Stimulated activated CD4-positive, alpha-beta T cell treated with anti-CD3 and anti-CD28 coated beads, TNF-alpha, amount 100 ng/mL, for 1 hour (primary cell): Measurements from ENCODE around the gene PLXDC2.

Experiments
- DNase-seq, 3 donors: peaks; one replicate each; pipeline ENCODE4 v3.0.0-alpha.2; 2020; ENCODE audit warnings: low read depth in 3 of 3, low spot score in 1 of 3

The PLXDC2 gene

DNA sequence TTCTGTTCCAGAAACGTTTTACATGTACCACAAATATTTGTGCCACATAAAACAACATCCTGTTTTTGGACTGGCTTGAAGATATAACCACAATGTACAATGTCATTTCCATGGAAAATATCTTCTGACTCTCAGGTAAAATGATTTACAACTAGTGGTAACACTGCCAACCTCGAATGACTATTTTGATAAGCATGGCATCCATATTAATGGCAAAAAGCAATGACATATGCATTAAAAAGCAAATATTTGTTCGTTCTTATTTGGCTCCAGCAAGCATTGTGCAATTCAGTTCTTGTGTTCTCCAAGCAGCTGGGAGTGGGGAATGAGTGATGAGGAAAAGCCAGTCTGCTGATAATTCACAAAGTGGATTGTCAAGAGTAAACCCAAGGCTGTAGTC lies 289.0 kb downstream of the PLXDC2 start:
- no peak for DNase-seq

DNA sequence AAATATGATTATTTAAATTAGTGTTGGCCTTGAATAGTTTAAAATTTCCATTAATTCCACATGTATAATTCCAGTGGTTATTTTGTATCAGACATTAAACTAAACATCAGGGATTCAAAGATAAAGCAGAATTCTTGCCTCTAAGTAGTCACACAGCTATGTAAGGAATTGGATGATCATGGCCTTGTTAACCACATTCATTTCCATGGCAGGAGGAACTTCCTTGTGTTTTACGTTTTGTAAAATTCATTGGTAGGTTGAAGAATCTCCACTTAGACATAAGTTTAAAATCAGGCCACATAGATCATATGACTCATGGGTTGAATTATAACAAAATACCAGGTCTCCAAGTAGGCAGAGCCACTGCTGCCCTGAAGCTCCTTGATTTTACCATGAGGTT lies 289.7 kb downstream of the PLXDC2 start:
- no peak for DNase-seq

DNA sequence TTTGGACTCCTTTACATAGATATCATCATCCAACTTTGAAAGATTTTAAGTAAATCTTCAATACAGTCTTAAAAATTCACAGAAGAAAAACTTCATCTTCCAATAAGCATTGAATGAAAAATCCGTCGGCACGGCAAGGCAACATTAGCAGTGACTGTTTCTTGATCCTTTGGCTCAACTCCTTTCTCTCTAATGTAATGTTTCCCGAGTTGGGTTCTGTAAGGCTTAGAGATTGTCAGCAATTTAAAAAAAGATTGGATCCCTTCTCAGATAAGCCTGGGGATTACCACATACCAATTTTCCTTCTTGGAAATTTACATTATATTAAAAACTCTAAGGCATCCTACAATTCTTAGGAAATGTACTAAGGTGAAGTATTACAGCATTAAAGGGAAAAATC lies 291.8 kb downstream of the PLXDC2 start:
- no peak for DNase-seq

DNA sequence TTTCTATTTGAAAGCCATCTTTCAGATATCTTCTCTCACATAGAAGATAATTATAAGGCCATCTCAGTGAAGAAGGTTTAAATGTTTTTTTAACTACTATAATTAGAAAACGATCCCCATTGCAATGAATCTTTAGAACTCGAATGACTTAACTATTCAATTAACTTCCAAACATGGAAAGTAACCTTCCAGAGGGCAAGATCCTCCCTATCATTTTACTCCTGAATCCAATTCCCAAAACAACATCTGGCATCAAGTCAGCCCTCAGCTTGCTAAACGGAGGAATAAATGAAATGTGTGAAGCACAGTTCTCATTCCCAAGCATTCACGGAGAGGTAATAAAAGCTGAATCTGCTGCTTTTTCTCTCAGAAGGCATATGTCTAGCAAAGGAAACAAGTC lies 293.4 kb downstream of the PLXDC2 start:
- DNase-seq, result no peak

DNA sequence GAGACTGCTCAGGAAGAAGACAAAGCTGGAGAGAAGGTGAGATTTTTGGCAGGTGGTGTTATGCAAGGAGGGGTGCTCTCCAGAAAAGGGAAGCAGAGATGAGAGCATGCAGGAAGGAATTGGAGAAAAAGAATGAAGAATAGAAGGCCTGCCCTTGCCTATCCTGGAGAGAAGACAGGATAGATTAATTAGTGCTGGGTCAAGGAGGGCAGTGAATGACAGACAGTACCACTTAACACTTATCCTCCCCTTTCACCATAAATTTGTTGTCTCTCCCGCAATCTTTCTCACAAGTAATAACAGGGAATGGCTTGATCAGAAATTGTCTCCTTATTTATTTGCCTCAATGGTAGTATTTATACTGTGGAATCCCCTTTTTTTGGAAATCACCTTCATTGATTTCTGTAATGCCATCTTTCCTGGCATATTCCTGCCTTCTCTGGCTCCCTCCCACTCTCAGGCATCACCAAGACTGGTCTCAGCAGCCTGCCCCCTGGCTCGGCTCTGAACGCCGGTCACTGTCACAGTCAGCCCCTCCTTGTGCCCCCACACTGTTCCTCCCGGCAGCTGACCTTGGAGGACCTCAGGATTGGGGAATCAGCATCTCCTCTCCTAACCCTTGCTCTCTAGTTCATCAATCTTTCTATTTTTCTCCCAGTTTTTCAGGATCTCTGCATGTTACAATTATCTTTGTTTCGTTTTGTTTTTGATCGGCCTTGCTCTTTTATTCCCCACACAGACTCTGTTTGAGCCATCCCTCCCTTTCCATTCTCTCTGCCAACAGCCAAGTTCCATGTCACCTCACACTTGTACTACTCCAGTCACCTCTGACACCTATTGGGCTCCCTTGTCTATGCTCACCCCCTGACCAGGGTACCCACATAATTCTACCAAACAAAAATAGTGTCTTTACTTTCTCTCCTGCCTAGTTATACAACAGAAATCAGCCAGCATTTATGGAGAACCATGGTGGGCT lies 294.2 kb downstream of the PLXDC2 start:
- DNase-seq, result no peak

DNA sequence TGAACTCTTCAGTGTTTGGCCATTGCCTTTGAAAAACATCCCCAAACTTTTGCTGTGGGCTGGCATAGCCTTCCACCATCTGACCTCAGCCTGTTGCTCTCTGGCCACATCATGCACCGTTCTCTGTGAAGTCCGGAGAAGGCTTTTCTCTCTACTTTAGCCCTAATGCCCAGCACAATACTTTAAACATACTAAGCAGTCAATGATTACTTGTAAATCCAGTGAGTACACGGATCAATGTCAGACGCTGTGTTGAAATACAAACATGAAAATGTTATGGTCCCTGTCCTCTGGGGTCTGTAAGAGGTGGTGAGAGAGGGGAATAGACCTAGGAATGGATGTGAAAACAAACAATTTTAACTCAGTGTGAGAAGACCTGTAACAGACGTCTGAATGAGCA lies 297.9 kb downstream of the PLXDC2 start:
- no peak for DNase-seq

DNA sequence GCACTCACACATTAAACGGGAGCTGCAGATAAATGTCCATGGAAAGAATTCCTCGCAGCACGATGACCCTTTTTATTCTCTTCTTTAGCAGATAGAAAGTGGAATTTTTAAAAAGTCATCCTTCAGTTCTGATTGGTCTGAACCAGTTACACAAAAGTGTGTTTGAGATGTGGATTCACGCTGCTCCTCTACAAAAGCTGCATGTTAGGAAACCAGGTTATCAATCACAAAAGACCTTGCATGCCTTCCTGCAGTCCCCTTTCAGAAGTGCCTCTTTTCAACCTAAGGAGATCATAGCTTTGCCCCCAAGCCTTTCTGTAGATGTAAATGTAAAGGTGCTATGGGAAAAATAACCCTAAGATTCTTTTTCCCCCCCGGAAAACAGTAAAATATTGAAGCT lies 299.7 kb downstream of the PLXDC2 start:
- DNase-seq, result no peak

DNA sequence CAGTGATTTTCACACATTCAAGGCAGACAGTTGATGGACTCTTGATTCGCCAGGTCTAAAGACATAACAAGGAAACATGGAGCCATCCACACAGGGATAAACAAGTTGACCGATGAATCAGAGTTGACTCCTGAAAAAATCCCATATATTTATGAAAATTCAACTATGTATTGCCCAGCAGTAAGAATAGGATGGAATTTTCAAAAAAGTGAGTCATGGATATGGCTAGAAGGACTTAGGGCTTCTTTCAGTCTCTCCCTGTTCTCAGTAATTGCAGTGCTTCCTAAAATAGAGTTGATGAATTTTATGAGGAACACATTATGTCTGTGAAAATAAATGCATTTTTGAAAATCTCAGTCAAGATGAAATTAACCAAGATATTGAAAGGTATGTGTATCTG lies 301.2 kb downstream of the PLXDC2 start:
- no peak for DNase-seq

DNA sequence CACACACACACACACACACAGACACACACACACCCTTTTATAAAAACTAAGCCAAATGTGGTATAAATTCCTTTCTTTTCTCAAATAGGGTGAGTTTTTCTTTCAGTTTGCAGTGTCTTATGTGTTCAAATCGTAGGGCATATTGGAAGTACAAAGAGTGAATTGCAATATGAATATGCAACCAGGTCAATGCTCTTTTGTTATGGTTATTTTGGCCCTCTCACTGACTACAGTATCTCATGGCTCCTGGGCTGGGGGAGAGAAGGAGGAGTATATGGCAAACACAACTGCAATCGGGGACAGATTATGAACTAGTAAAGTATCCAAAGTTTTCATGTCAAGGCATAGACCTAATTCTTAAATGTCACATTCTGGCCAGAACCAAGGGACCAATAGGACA lies 301.9 kb downstream of the PLXDC2 start:
- no peak for DNase-seq

DNA sequence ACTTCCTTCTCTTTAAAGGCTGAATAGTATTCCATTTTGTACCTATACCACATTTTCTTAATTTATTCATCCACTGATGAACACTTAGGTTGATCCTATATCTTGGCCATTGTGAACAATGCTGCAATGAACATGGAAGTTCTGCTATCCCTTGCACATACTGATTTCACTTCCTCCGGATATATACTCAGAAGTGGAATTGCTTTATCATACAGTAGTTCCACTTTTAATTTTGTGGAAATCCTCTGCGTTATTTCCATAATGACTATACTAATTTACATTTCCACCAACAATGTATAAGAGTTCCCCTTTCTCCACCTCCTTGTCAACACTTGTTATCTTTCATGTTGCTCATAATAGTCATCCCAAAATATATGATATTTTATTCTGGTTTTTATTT lies 312.6 kb downstream of the PLXDC2 start:
- DNase-seq, result no peak

DNA sequence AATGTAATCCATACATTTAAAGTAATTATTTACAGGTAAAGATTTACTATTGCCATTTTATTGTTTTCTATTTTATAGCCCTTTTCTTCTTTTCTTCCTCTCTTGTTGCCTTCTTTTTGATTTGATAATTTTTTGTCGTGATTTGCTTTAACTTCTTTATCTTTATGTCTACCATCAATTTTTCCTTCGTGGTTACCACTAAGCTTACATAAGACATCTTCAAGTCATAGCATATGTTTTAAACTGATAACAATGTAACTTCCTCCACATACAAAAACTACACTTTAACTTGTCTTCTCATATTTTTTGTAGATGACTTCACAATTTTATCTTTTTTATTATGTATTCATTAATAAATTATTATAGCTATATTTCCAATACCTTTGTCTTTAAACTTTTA lies 316.6 kb downstream of the PLXDC2 start:
- no peak for DNase-seq

DNA sequence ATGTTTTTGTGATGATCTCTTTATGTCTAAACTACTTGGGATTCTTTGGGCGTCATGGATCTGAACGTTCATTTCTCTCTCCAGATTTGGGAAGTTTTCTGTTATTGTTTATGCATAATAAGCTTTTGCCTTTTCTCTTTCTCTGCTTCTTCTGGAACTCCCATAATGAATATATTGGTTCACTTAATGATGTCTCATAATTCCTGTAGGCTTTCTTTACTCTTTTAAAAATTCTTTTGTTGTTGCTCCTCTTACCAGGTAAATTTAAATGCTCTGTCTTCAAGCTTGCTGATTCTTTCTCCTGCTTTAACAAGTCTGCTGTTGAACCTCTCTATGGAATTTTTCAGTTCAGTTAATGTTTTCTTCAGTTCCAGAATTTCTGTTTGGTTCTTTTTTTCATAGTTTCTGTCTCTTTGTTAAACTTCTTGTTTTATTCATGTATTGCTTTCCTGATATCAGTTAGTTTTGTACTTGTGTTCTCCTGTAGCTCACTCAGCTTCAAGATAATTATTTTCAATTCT lies 317.5 kb downstream of the PLXDC2 start:
- DNase-seq, result no peak

DNA sequence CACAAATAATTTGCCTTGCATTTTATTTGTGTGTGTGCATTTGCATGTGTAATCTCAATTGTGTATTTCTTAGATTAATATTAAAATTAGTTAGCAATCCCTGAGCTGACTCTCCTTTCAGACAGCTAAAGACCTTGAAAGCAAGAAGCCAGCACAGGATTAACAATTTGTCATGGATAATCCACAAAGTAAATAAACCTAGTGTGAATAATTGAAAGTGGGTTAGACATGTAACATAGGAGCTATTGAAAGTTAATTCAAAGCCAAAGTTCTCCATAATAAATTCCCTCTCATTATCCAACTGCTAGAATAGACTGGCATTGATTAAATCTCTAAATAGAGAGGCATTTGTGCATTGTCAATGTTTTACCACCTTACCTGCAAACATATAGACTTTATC lies 326.1 kb downstream of the PLXDC2 start:
- no peak for DNase-seq

DNA sequence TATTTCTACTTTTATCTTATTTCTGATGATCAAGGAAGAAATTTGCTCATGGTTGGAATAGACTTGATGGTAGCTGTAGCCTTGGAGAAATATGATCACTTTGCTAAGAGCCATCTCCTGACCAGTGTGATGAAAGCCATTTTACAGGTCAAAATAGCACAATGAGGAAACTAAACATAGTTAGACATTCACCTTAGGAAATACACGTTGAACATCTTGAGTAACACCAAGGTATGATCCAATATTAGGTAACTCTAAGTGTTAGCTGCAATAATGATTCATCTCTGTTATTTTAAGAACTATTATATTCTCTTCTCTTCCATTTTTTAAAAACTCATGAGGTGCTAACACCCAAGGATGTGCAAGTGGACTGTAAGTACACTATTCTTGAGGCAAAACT lies 328.0 kb downstream of the PLXDC2 start:
- DNase-seq, result no peak

DNA sequence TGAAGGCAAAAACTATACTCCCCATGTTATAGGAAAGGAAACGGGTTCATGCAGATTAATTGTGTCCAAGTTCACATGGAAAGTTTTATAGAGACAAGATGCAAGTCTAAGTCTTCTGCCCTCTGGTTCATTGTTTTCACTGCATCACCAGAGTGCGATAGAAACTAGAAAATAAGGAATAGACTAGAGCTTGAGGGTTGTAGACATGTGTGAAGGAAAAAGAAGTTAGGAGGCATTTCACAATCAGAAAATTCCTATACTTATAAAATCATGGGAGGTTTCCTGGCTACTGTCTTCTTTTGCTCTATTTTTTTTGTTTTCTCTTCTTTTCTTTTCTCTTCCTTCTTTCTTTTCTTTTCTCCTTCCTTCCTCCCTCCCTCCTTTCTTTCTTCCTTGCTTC lies 329.8 kb downstream of the PLXDC2 start:
- DNase-seq, result no peak

DNA sequence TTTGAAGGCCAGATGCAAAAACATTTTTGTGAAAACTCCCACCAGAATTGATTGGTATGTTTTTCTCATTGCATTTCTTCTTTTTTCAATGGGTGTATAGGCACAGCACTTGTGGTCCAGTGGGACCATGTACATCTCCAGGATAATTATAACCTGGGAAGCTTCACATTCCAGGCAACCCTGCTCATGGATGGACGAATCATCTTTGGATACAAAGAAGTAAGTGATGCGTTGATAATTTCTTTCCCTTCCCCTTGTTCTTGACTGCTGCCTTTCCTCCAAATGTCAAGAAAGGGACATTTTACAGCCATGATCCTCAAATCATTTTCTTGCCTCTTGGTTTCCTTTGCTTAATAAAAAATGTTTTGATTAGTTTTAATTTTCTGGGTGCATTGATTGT lies 331.5 kb downstream of the PLXDC2 start:
- no peak for DNase-seq

DNA sequence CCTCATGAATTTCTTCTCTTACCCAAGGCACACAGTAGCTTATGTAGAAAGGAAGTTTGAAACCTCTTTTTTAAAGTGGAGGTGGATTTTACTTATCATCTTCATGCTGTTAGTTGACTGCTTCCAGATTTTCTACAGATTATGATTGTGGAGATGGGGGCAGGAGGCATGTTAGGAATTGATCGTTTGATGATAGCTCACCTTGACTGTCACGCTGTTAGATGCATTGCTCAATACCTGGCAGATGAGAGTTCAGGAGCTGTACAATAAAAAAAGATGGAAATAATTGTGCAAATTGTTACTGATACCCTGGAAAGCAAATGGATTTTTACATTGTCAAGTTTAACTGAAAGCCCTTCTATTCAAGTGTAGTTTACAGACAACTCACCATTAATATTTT lies 340.3 kb downstream of the PLXDC2 start:
- no peak for DNase-seq

DNA sequence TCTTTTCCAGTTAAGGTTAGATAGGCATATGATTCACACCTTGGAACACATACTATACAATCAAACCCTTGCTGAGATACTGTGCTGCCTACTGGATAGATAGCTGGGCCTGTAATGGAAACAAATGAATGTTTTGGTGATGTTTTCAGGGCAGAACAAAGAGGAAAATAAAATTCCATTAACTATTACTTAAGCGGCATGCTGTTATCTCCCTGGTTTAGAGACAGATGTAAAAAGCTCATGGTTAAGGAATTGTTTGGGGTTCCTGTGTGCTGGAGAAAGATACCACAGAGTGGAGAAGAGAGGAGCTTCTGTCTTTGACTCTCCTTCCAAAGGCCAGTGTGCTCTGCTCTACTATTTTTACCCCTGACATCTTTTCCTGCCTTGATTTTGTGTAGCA lies 341.1 kb downstream of the PLXDC2 start:
- DNase-seq, result no peak

DNA sequence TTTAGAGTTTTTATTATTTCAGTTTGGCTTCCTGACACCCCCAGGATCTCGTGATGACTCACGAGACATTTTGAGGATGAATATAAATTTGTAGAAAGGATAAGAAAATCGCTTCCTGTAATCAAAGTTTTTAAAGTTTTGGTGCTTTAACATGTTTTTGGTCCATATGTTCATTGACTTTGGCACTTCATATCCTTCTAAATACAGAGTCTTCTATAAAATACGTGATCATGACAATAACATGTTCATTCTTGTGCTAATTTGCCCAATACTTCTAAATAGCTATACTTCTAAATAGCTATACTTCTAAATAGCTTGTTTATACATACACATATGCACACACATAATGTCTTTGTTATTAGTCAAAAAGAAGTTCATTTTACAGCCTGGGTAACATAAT lies 341.9 kb downstream of the PLXDC2 start:
- DNase-seq, result no peak

DNA sequence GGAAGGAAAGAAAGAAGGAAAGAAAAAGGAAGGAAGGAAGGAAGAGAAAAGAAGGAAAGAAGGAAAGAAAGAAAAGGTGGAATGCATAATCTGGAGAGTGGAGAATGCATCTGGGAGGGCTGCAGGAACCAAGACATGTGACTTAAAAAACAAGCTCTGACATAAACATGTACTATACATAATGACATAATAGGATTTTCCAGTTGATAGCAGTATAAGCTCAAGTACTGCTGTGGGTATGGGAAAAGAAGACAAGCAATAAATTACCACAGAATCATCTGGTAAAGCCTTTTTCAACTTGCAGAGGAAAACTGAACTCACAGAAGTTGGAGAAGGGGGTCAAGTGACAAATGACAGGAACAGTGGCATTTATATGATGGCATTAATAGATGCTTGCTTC lies 345.9 kb downstream of the PLXDC2 start:
- DNase-seq, result no peak

DNA sequence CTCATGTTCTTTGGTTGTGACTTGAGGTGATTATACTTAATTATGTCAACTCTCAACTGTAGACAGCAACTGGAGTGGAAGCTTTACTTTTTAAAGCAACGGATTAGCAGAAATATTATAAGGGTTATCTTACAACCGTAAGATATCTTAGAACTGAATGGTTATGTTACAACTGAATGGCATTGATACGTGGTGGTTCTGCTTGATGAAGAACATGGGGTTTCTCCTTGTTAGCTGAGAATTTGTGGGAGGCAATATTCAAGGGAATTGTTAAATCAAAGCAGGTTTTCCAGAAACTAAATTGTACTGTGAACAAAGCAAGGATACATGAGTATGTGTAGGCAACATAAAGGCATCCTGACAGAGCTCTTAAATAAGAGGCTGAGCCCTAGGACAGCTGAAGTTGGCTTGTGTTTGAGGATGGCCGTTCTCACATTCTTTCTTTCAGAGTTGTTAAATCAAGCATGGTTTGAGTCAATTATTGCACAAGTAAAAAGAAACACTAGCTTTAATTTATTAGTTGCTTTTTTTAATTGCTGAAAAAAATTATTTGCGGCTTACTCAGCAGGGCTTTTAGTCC lies 350.0 kb downstream of the PLXDC2 start:
- no peak for DNase-seq

DNA sequence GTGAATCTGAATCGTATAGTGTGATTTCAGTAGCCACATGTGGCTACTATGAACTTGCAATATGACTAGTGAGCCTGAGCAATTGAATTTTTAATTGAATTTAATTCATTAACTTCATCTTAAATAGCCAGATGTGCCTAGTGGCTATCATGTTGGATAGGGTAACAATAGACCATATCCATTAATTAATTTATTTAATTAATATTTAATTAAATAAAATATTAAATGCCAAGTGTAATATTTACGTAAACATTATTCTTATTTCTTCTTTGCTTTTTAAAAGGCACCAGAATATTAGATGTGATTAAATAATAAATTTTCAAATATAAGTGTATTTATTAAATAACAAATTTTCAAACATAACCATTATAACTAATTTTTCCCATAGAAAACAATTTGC lies 354.4 kb downstream of the PLXDC2 start:
- no peak for DNase-seq

DNA sequence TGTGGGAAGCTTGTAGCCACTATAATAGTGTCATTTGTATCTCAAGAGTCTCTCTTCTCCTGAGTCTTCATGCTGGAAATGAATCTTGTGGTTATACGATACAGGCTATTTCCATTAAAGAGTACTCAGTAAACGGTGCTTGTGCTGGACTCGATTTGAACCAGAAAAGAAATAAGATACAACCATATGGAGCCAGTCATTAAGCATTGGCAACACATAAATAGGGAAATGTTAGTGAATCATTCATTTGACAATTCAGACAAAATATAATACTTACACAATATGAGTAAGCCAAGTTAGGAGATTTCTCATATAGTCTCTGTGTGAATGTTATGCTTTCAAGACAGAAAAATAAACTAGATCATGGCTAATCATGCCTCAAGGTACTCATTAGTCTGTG lies 356.8 kb downstream of the PLXDC2 start:
- no peak for DNase-seq
